ENCODE results near the gene KLC3. TPM values are rescaled to one million over a fixed set of nuclear protein-coding genes. Genes with fewer than 3 reads are reported as not detected.
A peak's percentile ranks its signal among the peaks of the same experiment; 100 is the strongest.

KLC3 gene
- 0.09 TPM for total RNA-seq
- 1 to 10 TPM in 1 of 8 donors, under 1 TPM in 6, not detected in 1; 0.14 to 5.9 (median 0.28) TPM for polyA plus RNA-seq (ENCODE audit: insufficient read depth in 1 of 8, insufficient read length in 8 of 8, low replicate concordance in 1 of 8)
- long read RNA-seq, donor 1: 0 reads
- long read RNA-seq, donor 2, partial matches to known transcripts: 0 of 1 reads
- long read RNA-seq, donor 2, other reads (novel, unspliced or antisense): 0 of 1 reads
- long read RNA-seq, donor 3: 0 reads
- long read RNA-seq, donor 4: 0 reads
- long read RNA-seq, donor 5: 0 reads
- long read RNA-seq, donor 6: 0 reads
- long read RNA-seq, donor 7: 0 reads
- long read RNA-seq, donor 8: 0 reads
- long read RNA-seq, donor 9: 0 reads
- long read RNA-seq, donor 10: 0 reads
- long read RNA-seq, donor 11: 0 reads

- DNase-seq: no peak
- no peak within 1 kb of the TSS for H3K4me3 ChIP-seq (ENCODE audit: low read length)
Observed at GRCh38 chr19:45340232-45340898, at the start of gene KLC3. Gene KLC3 (plus strand): TSS chr19:45340750. CDS start chr19:45345542, 4,792 bp downstream.

GRCh38 chr19:45291834-45292233 is 48.7 kb upstream of the KLC3 start:
- WGBS (ENCODE audit: insufficient coverage): 100% methylated on average over 1 of the region's 1 CpG
- H3K9me3 ChIP-seq (replicated peaks; ENCODE audit: control insufficient read depth, low read depth, low read length): peaks cover 14% of the 10 kb centered on the region
- peaks cover 54% of the 10 kb centered on the region for H3K36me3 ChIP-seq (ENCODE audit: control insufficient read depth, insufficient read depth, low read length)

More at GRCh38 chr19:45340232-45340898, at the start of gene KLC3:
- Histone ChIP-seq H3K36me3 (ENCODE audit: control insufficient read depth, insufficient read depth, low read length) (no peaks in the 10 kb centered on the region), H3K27ac (ENCODE audit: low read length) (no peak within 1 kb of the TSS), H3K9me3 (replicated peaks; ENCODE audit: control insufficient read depth, low read depth, low read length) (no peaks in the 10 kb centered on the region), H3K27me3 (ENCODE audit: control insufficient read depth, insufficient read depth, low read length) (peaks cover 46% of the 10 kb centered on the region), H3K4me1 (ENCODE audit: control insufficient read depth, insufficient read depth, low read length) (peaks cover 7% of the 10 kb centered on the region)
- WGBS (ENCODE audit: insufficient coverage): 4% methylated on average over 46 of the region's 50 CpGs

GRCh38 chr19:45293682-45294081 is 46.9 kb upstream of the KLC3 start:
- peaks cover 58% of the 10 kb centered on the region for H3K36me3 ChIP-seq (ENCODE audit: control insufficient read depth, insufficient read depth, low read length)
- H3K4me1 ChIP-seq (ENCODE audit: control insufficient read depth, insufficient read depth, low read length): peaks cover 10% of the 10 kb centered on the region
- DNase-seq: no peak
- H3K9me3 ChIP-seq (replicated peaks; ENCODE audit: control insufficient read depth, low read depth, low read length): peaks cover 14% of the 10 kb centered on the region
- WGBS (ENCODE audit: insufficient coverage): 91% methylated on average over 3 of the region's 4 CpGs
- H3K27ac ChIP-seq (ENCODE audit: low read length): no peak overlapping the region
- H3K27me3 ChIP-seq (ENCODE audit: control insufficient read depth, insufficient read depth, low read length): no peaks in the 10 kb centered on the region
- H3K4me3 ChIP-seq (ENCODE audit: low read length): no peak overlapping the region

More at GRCh38 chr19:45291834-45292233, 48.7 kb upstream of the KLC3 start:
- H3K27me3 ChIP-seq (ENCODE audit: control insufficient read depth, insufficient read depth, low read length): no peaks in the 10 kb centered on the region
- DNase-seq: no peak
- H3K4me1 ChIP-seq (ENCODE audit: control insufficient read depth, insufficient read depth, low read length): peaks cover 10% of the 10 kb centered on the region
- H3K27ac ChIP-seq (ENCODE audit: low read length): no peak overlapping the region
- no peak overlapping the region for H3K4me3 ChIP-seq (ENCODE audit: low read length)

GRCh38 chr19:45294291-45295029 is 46.1 kb upstream of the KLC3 start:
- 35% methylated on average over 4 of the region's 12 CpGs for WGBS (ENCODE audit: insufficient coverage)
- peaks cover 14% of the 10 kb centered on the region for H3K9me3 ChIP-seq (replicated peaks; ENCODE audit: control insufficient read depth, low read depth, low read length)
- DNase-seq: peak; percentile 64
- peaks cover 58% of the 10 kb centered on the region for H3K36me3 ChIP-seq (ENCODE audit: control insufficient read depth, insufficient read depth, low read length)
- no peak overlapping the region for H3K27ac ChIP-seq (ENCODE audit: low read length)
- H3K4me1 ChIP-seq (ENCODE audit: control insufficient read depth, insufficient read depth, low read length): peaks cover 10% of the 10 kb centered on the region
- H3K27me3 ChIP-seq (ENCODE audit: control insufficient read depth, insufficient read depth, low read length): no peaks in the 10 kb centered on the region
- no peak overlapping the region for H3K4me3 ChIP-seq (ENCODE audit: low read length)

GRCh38 chr19:45295873-45296272 is 44.7 kb upstream of the KLC3 start:
- H3K4me1 ChIP-seq (ENCODE audit: control insufficient read depth, insufficient read depth, low read length): peaks cover 13% of the 10 kb centered on the region
- no peak overlapping the region for H3K4me3 ChIP-seq (ENCODE audit: low read length)
- no peaks in the 10 kb centered on the region for H3K27me3 ChIP-seq (ENCODE audit: control insufficient read depth, insufficient read depth, low read length)
- H3K27ac ChIP-seq (ENCODE audit: low read length): no peak overlapping the region
- DNase-seq: no peak
- H3K9me3 ChIP-seq (replicated peaks; ENCODE audit: control insufficient read depth, low read depth, low read length): peaks cover 14% of the 10 kb centered on the region
- peaks cover 55% of the 10 kb centered on the region for H3K36me3 ChIP-seq (ENCODE audit: control insufficient read depth, insufficient read depth, low read length)

- Histone ChIP-seq H3K36me3 (ENCODE audit: control insufficient read depth, insufficient read depth, low read length) (peaks cover 52% of the 10 kb centered on the region), H3K4me3 (ENCODE audit: low read length) (no peak overlapping the region), H3K9me3 (replicated peaks; ENCODE audit: control insufficient read depth, low read depth, low read length) (peaks cover 14% of the 10 kb centered on the region), H3K27ac (ENCODE audit: low read length) (no peak overlapping the region), H3K27me3 (ENCODE audit: control insufficient read depth, insufficient read depth, low read length) (no peaks in the 10 kb centered on the region), H3K4me1 (ENCODE audit: control insufficient read depth, insufficient read depth, low read length) (peaks cover 13% of the 10 kb centered on the region)
- no peak for DNase-seq
- WGBS (ENCODE audit: insufficient coverage): 100% methylated on average over 2 of the region's 4 CpGs
Observed at GRCh38 chr19:45296355-45296754, 44.2 kb upstream of the KLC3 start.

- Histone ChIP-seq H3K4me3 (ENCODE audit: low read length) (no peak overlapping the region), H3K9me3 (replicated peaks; ENCODE audit: control insufficient read depth, low read depth, low read length) (peaks cover 9% of the 10 kb centered on the region), H3K27ac (ENCODE audit: low read length) (no peak overlapping the region), H3K4me1 (ENCODE audit: control insufficient read depth, insufficient read depth, low read length) (peaks cover 13% of the 10 kb centered on the region), H3K27me3 (ENCODE audit: control insufficient read depth, insufficient read depth, low read length) (no peaks in the 10 kb centered on the region), H3K36me3 (ENCODE audit: control insufficient read depth, insufficient read depth, low read length) (peaks cover 44% of the 10 kb centered on the region)
- DNase-seq: no peak
- WGBS (ENCODE audit: insufficient coverage): 100% methylated on average over 6 of the region's 18 CpGs
Observed at GRCh38 chr19:45297674-45298073, 42.9 kb upstream of the KLC3 start.

GRCh38 chr19:45298264-45298663 is 42.3 kb upstream of the KLC3 start:
- WGBS (ENCODE audit: insufficient coverage): no CpG with 5 or more reads among the region's 5 CpGs
- Histone ChIP-seq H3K4me3 (ENCODE audit: low read length) (no peak overlapping the region), H3K9me3 (replicated peaks; ENCODE audit: control insufficient read depth, low read depth, low read length) (peaks cover 4% of the 10 kb centered on the region), H3K36me3 (ENCODE audit: control insufficient read depth, insufficient read depth, low read length) (peaks cover 43% of the 10 kb centered on the region), H3K4me1 (ENCODE audit: control insufficient read depth, insufficient read depth, low read length) (peaks cover 13% of the 10 kb centered on the region), H3K27me3 (ENCODE audit: control insufficient read depth, insufficient read depth, low read length) (no peaks in the 10 kb centered on the region), H3K27ac (ENCODE audit: low read length) (no peak overlapping the region)
- no peak for DNase-seq

GRCh38 chr19:45299719-45300118 is 40.8 kb upstream of the KLC3 start:
- 84% methylated on average over 3 of the region's 6 CpGs for WGBS (ENCODE audit: insufficient coverage)
- H3K9me3 ChIP-seq (replicated peaks; ENCODE audit: control insufficient read depth, low read depth, low read length): peaks cover 5% of the 10 kb centered on the region
- H3K36me3 ChIP-seq (ENCODE audit: control insufficient read depth, insufficient read depth, low read length): peaks cover 41% of the 10 kb centered on the region
- no peak for DNase-seq
- no peak overlapping the region for H3K4me3 ChIP-seq (ENCODE audit: low read length)
- no peaks in the 10 kb centered on the region for H3K27me3 ChIP-seq (ENCODE audit: control insufficient read depth, insufficient read depth, low read length)
- no peak overlapping the region for H3K27ac ChIP-seq (ENCODE audit: low read length)
- H3K4me1 ChIP-seq (ENCODE audit: control insufficient read depth, insufficient read depth, low read length): peaks cover 5% of the 10 kb centered on the region

GRCh38 chr19:45302416-45302815 is 38.1 kb upstream of the KLC3 start:
- Histone ChIP-seq H3K4me1 (ENCODE audit: control insufficient read depth, insufficient read depth, low read length) (peaks cover 23% of the 10 kb centered on the region), H3K36me3 (ENCODE audit: control insufficient read depth, insufficient read depth, low read length) (peaks cover 42% of the 10 kb centered on the region), H3K4me3 (ENCODE audit: low read length) (no peak overlapping the region), H3K9me3 (replicated peaks; ENCODE audit: control insufficient read depth, low read depth, low read length) (peaks cover 5% of the 10 kb centered on the region), H3K27me3 (ENCODE audit: control insufficient read depth, insufficient read depth, low read length) (no peaks in the 10 kb centered on the region), H3K27ac (ENCODE audit: low read length) (no peak overlapping the region)
- no peak for DNase-seq
- WGBS (ENCODE audit: insufficient coverage): 88% methylated on average over 19 of the region's 27 CpGs
